Activated CD8-positive, alpha-beta memory T cell treated with anti-CD3 and anti-CD28 coated beads, Interleukin-2, amount 50 U/mL, for 48 hours (primary cell): ENCODE results near the gene SFXN3.
A peak's percentile ranks its signal among the peaks of the same experiment; 100 is the strongest.

Experiments used
- DNase-seq: peaks from one replicate; pipeline ENCODE4 v3.0.0-alpha.2; 2020

SFXN3 gene

DNA sequence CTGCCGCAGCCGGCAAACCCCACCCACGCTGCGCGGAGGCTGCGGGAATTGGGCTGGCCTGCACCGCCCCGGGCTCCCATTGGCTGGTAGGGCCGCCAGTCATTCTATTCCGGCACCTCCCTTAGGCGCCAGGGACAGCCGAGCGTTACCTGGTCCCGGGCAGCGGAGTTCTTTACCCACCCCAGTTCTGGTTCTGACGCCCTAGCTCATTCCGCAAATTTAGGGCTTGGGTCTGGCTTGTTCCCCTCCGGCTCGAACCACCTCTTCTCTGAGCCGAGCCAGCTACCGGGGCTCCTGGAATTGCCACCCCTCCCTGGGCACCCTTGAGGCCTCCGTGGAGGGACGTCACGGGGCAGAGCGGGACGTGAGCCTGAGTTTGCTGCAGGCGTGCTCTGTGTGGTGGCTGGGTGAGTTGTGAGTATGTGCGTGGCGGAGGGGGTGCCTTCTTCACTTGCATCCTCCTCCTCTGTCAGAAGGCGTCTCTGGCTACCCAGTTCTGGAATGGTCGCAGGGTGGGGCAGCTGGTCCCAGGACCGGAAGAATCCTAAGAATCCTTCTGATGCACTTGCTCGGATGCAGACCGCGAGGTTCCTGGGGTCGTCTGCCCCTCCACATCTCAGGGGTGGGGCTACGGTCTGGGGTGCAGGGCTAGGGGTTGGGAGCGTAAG lies at the start of gene SFXN3, which contains the start of gene PDZD7:
SFXN3 (plus strand) TSS at position 107 of the 668 bp plus-strand sequence. CDS start 3,461 bp downstream, outside the sequence.
PDZD7 (minus strand) TSS at position 2 of the 668 bp plus-strand sequence. CDS start 910 bp downstream, outside the sequence.
- DNase-seq, result peak; percentile 98

DNA sequence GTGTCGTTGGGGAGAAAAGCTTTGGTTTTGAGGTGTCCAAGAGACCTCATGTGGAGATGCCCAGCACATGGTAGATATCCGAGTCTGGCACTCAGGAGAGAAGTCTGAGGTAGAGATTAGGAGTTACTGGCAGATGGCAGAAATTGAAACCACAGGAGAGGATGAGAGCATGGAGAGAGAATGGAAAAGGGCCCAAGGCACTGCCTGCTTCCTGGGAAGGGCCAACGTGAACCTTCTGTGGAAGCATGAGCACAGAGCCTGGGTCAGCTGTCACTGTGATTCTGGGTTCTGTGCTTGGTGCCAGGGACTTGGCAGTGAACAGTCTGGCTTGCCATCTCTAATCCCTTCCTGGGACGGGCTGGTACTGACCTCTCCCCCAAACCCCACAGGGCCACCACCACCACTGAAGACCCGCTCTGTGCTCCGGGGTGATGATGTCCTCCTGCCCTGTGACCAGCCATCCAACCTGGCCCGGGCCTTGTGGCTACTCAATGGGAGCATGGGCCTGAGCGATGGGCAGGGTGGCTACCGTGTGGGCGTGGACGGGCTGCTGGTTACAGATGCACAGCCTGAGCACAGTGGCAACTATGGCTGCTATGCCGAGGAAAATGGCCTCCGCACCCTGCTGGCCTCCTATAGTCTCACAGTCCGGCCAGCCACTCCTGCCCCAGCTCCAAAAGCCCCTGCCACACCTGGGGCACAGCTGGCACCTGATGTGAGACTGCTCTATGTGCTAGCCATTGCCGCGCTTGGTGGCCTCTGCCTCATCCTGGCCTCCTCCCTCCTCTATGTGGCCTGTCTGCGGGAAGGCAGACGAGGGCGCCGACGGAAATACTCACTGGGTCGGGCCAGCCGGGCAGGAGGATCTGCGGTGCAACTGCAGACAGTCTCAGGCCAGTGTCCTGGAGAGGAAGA lies 47.9 kb upstream of the SFXN3 start:
- DNase-seq, result peak; percentile 35

DNA sequence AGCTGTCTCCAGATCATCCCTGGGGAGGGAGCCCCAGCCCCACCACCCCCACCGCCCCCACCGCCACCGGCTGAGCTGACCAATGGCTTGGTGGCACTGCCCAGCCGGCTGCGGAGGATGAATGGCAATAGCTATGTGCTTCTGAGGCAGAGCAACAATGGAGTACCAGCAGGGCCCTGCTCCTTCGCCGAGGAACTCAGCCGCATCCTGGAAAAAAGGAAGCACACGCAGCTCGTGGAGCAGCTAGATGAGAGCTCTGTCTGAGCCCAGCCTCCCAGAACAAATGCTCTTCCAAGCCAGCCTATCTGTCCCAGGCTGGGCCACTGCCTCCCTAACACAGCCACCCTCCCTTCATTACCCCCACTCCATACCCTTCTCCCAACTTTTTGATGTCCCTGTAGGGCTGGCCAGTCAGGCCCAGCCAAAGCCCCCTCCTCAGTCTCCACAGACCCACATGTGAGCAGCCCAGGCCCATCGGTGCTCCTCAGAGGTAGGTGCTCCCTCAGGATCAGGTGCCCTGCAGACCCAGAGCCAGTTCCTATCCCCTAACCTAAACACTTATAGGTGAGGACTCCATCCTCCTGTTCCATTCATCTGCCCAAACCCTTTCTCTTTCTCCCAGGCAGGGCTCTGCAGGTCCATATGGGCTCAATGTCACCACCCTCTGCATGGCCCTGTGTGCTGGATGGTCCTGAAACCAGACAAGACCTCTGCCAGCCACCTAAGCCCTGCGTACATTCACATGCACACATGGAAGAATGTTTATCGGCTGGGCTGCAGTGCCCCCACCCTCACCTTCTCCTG lies 47.0 kb upstream of the SFXN3 start:
- DNase-seq, result peak; percentile 43

GRCh38 chr10:100984672-100985177 lies 46.3 kb upstream of the SFXN3 start:
- no peak for DNase-seq

DNA sequence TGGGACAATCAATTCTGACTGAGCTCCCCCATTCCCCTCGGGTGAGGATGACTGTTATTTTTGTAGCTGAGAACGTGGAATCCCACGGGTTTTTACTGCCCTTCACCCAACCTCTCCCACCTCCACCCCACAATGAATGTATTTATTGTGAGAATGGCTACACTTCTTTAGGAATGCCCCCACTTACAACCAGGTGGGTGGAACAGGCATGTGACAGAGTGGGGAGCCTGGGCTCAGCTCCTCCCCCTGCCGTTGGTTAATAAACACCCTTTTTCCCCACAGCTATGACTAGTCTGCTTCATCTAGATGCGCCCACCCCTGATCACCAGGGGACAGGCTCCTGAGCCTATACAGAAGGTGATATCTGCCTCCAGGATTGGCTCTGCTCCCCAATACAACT lies 45.7 kb upstream of the SFXN3 start:
- DNase-seq, result no peak

DNA sequence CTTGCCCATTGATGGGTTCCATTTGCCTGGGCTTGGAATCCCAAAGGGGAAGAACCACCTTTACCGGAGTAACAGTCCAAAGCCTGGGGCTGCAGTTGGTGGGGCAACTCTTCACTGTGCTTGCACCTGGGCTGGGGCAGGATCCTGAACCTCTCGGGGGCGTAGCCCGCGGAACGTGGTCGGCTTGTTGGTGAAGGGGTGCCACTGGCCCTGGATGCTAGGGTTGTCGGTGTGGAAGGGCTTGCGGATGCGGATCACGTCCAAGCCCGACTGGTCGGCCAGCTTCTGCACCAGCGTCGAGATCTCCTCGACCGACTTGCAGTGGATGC lies 44.4 kb upstream of the SFXN3 start:
- no peak for DNase-seq

DNA sequence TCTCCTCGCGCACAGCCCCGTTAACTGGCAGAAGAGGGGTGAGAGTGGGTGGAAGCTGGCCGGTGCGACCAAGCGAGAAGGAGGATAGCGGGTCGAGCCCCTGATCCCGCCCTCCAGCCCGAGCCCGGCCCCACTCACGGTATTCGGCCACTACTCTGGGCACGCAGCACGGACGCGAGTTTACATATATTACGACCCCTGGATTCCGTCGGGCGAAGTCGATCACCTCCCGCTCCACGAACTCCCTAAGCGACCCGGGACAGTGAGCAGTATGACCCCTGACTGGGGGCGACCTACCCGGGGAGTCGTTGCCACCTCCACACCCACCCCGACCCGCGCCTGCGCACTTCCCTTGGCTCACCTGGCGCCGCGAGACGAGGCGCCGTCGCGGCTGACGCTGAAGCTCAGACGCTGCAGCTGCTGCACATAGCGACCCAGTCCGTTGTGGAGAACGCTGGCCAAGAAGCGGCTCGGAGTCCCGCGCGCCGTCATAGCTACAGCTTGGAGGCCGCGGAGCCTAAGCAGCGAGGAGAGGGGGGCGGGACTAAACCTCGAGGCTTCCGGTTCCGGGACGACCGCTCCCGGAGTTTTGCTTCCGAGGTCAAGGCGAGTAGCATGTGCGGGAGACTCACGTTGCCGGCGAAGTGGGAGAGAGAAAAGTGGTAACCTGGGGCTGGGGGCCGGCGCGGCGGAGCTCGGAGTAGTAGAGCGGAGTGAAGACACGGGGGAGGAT lies 43.9 kb upstream of the SFXN3 start, which contains the start of the genes MRPL43 and TWNK:
MRPL43 (minus strand) TSS at position 546 of the 733 bp plus-strand sequence; CDS start at position 492, 54 bp downstream.
TWNK (plus strand) TSS at position 592 of the 733 bp plus-strand sequence. CDS start 668 bp downstream, outside the sequence.
- DNase-seq, result peak; percentile 90

GRCh38 chr10:100987685-100988049 lies 43.4 kb upstream of the SFXN3 start:
- DNase-seq, result no peak

GRCh38 chr10:100988166-100988565 lies 42.9 kb upstream of the SFXN3 start:
- DNase-seq, result no peak

GRCh38 chr10:100989088-100989487 lies 41.9 kb upstream of the SFXN3 start:
- DNase-seq, result no peak

DNA sequence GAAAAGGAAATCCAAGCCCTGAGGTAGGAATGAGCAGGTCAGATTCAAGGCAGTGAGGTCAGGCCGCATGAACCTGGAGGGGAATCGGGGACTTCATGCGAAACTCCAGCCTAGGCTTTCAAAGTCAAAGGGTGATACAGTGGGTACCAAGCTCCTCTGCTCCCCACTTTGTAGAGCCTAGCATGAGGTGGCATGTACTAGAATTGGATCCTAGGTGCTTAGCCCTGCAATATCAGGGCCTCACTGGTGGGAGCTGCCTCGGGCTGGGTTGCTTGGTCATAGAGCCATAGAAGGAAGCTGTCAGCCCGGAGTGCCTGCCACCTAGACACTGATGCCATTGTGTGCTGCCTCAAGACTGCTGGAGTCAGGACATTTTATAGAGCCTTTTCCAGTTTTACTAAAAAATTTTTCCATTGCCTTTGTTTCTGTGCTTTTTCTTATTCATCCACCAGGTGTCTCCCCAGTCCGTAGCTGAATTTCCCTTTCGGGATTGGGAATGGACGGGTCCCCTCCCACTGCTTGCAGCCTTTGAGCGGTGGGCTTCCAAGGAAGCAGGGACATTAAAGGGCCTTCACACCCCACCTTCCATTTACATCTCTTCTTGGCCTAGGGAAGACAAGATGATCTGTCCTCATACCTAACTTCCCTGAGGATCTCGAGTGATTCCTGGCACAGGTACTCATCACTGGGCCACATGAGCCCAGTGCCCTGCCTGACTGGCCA lies 36.9 kb upstream of the SFXN3 start:
- no peak for DNase-seq

GRCh38 chr10:100995181-100995580 lies 35.9 kb upstream of the SFXN3 start:
- peak; percentile 50 for DNase-seq

DNA sequence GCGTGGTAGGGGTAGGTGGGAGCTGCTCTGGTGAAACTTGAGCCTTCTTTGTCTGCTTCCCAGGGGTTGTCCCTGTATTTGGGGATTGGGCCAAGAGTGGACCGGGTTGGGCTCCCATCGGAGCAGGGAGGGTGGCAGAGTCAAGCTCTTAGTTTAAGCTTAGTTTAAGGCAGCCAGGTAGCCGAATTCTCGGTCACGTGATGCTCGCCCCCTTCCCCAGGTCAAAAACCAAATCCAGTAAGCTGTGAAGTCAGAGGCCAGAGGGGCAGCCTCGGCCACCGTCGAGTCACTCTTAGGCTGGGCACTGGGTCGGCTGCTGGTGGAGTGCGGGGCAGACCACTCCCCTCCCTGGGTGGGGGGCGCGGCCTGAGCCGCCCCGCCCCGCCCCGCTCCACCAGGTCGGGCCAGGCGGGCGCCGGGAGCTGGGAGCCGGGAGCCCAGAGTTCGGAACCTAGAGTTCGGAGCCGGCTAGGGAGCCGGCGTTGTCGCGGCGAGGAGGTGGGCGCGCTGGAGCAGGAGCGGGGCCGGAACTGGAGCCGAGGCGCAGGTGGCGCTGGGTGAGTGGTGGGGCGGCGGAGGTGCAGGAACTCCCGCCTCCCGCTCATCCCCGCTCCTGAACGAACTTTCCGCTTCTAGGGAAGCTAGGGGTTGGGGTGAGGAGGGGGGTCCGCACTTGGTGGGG lies 34.2 kb upstream of the SFXN3 start:
- DNase-seq, result peak; percentile 72

- DNase-seq, result peak; percentile 92
These were observed 33.5 kb upstream of the SFXN3 start for GRCh38 chr10:100997360-100998182.

DNA sequence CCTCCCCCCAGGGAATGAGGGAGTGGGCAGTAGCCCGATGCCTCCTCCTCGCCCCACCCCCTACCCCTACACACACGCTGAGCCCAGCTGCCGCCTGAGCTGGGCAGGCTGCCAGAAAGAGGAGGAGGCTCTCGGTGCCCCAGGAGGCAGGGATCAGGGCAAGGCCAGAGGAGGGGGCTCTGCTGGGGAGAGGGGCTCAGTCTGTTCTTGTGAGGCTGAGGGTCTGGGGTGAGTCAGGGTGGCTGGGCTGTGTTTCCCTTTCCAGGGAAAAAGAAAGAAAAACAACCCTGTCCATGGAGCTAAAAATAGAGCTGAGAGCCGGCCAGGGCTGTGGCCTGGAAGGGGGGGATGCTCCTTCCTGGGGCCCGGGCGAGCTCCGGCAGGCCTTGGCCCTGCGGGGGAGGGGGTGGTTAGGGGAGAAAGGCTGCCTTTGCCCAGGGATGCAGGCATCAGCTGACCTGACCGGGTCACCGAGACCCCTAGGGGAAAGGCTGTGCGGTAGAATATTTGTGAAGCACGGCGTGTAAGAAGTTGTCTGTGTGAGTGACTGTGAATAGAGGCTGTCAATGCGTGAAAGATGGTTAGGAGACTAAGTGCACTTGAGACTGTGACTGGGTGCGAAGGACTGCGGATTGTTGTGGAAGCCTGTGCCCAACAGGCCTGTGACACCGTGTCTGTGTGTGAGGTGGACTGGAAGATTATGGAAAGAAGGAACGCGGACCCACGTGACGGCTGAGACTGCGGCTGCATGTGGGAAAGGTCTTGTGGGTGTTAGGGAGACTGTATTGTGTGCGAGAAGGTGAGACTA lies 32.6 kb upstream of the SFXN3 start:
- DNase-seq, result peak; percentile 84

DNA sequence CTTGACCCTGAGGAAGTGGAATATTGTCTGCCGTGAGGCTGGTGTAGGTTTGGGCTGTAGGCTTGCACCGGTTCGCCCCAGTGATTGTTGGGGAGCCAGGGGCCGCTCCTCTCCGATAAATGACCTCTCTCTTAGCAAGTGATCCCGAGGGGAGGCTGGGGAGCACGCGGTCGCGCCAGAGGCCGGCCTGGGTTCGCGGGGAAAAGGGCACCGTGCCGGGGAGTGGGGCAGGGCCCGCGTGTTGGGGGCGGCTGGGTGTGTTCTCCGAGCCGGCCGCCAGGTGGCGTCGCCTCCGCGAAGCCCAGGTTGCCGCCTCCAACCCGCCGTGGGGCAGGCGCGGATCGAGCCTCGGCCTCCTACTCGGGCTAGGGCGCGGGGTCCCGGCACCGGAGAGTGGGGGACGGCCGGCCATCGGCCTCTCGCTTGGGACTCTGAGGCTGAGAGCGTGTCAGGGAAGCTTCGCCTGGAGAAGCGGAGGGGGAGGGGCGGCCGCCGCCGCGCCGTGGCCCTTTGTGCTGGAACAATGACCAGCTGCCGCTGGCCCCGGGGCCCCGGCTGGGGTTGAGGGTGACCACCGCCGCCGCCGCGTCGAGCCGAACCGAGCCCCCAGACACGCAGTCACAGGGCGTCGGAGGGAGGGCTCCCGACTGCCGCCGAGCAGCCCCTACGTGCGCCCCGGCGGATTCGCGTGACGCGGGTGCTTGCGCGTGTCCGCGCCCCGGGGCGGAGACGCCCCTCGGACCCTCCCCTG lies 31.9 kb upstream of the SFXN3 start:
- DNase-seq, result peak; percentile 92

DNA sequence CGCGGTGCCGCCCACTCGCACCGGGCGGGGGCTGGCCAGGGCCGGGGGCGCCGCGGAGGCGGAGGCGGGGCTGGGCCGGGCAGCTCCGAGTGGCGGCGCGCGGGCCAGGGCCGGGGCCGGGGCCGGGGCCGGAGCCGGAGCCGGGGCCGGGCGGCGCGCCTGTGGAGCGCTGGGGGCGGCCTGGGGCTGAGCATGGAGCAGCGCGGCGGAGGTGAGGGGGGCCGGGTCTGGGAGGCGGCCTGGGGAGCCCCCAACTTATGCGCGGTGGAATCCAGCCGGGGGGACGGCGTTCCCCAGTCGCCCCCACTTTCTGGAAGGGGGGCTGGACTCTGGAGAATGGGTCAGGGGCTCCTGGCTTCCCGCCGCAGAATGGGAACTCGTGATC lies 31.3 kb upstream of the SFXN3 start, which contains the start of gene LZTS2:
LZTS2 (plus strand) TSS at position 67 of the 385 bp plus-strand sequence. CDS start 2,731 bp downstream, outside the sequence.
- no peak for DNase-seq
